Measurements from ENCODE around the gene MZT1.

Gene MZT1

GRCh38 chr13:72666391-72666790, 61.0 kb downstream of the MZT1 start:
- H3K4me3 ChIP-seq (ENCODE audit: low read depth, low read length): no peak overlapping the region
- no peak for TF ChIP-seq CTCF (IDR thresholded peaks at IDR 0.05; ENCODE audit: low read depth, low read length)
- no peak for DNase-seq (ENCODE audit: low read depth, low spot score)
- in situ Hi-C loops (cut with HindIII; ENCODE audit: low sequenced_read_pairs): no loop called here

- in situ Hi-C loops (cut with HindIII; ENCODE audit: low sequenced_read_pairs): no loop called here
- no peak for DNase-seq (ENCODE audit: low read depth, low spot score)
- no peak overlapping the region for H3K4me3 ChIP-seq (ENCODE audit: low read depth, low read length)
- no peak for TF ChIP-seq CTCF (IDR thresholded peaks at IDR 0.05; ENCODE audit: low read depth, low read length)
Measured at GRCh38 chr13:72662548-72662947, 64.9 kb downstream of the MZT1 start.

Measured in astrocyte of the spinal cord (primary cell).